ENCODE measurements around the gene OSER1. TPM values are rescaled to one million over a fixed set of nuclear protein-coding genes. Genes with fewer than 3 reads are reported as not detected.
"Not testable (repeated sequence)": the region's sequence is repeated elsewhere in the genome, so short reads cannot be mapped to it uniquely, and the experiment has no call there.

Gene OSER1
- total RNA-seq: 10 to 100 TPM; 21.9 to 35.2 TPM
- long read RNA-seq, transcript OSER1-201 (4 exons, 1,572 nt): major isoform, 28 of 32 reads
- long read RNA-seq, partial matches to known transcripts: 0 of 32 reads
- long read RNA-seq, other reads (novel, unspliced or antisense): 4 of 32 reads

DNA sequence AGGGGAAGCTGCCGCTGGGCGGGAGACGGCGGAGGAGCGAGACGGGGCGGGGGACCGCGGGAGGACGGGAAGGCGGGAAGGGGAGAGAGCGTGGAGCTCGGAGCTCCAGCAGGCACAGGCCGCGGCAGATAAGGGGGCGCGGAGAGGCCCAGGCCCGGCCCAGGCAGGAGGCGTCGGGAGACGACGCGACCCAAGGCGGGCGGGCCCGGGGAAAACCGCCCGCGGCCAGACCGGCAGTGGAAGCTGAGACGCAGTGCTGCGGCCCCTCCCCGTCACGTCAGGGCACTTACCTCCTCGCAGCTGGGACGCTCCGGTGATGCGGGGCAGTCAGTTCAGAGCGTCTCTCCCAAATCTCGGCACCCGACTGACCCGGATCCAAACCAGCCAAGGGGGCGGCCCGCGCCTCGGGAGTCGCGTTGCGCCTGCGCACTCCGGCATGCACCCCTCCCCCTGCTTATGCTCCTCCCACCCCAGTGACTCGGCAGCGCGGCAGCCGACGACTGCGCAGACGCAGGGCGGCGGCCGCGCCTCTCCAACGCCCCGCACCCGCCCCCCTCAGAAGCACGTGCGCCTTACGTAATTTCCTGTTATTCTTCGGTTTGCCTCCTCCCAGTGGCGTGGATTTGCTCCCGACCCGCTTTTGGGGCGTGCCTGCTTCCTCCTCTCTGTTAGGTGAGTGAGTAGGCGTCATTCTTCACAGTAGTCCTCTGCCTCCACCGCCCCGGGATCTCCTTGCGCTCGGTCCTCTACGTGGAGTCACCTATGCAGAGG is at the start of gene OSER1:
Gene OSER1 (minus strand): TSS at position 366 of the 771 bp plus-strand sequence. CDS start 3,814 bp downstream, outside the sequence.
- intact Hi-C loops (cut with DNase I, micrococcal nuclease): loop anchor here in 1 of 2 donors (10.0 kb wide), 3 partner anchors 174 to 394 kb away; no protein-coding TSS in a partner anchor
- peak; percentile 81 for ATAC-seq
- DNase-seq: peak; percentile 97 to 99

DNA sequence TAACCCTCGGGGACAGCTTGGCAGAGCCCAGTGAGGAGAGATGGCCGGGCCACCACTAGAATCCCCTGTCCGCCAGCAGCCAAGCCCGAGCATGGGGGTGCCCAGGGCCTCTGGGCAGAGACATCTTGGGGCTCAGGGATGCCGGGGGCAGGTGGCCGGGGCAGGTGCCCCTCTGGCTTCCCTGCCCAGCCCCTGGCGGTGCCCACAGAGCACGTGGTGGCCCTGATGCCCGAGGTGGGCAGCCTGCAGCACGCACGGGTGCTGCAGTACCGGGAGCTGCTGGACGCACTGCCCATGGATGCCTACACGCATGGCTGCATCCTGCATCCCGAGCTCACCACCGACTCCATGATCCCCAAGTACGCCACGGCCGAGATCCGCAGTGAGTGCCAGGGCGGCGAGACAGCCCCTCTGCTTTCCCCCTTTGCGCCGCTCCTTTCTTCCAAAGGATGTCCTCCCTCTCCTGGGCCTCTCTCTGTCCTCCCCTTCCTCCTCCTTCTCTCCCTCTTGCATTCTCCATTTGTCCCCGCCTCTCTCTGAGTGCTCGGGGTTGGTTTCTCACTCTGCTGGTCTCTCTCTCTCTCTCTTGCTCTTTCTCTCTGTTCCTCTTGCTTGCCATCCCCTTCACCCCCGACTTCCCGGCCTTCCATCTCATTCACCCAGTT is 47.8 kb upstream of the OSER1 start:
- intact Hi-C loops (cut with DNase I, micrococcal nuclease): no loop called here
- no peak for DNase-seq
- no peak for ATAC-seq

DNA sequence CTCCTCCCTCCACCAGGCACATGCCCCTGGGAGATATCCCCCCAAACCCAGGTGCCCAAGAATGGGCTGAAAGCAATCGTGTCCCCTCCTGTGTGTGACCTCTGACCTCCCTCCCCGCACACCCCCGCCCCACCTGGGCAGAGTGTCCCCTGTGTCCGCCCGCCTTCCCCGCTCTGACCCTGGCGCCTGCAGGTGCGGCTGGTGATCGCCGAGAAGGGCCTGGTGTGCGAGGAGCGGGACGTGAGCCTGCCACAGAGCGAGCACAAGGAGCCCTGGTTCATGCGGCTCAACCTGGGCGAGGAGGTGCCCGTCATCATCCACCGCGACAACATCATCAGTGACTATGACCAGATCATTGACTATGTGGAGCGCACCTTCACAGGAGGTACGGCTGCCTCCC is 46.4 kb upstream of the OSER1 start:
- intact Hi-C loops (cut with DNase I, micrococcal nuclease): no loop called here
- DNase-seq: no peak
- no peak for ATAC-seq

DNA sequence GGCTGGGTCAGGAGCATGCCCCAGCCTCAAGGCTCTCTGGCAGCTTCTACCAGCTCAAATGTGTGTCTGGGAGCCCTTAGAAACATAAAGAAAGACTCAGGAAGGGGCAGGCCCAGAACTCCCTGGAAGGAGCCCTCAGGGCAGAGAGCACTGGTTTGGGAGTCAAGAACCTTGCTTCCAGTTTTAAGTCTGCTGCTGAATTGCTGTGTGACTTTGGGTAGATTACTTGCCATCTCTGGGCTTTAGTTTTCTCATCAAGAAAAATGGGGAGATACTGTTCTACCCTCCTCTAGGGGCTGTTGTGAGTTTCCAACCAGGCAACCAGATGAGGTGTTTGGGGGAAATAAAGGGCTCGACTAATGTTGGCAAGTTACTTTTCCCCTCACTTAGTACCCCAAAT is 45.4 kb upstream of the OSER1 start:
- ATAC-seq (no peak), DNase-seq (no peak)
- intact Hi-C loops (cut with DNase I, micrococcal nuclease): no loop called here

DNA sequence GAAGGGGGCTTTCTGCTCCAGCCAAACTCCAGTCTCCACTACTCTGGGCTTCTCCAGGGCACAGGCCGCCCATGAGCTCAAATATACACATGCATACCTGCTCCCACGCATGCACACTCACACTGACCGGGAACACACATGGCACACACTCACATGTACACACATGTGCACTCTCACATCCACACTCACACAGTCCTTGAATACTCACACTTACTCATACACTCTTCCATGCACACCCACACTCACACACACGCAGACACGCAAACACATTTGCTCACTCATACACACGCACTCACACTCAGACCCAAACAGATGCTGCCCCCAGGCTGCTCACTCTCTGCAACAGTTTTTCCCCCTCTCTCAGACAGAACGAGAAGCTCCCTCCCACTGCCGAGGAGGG is 43.5 kb upstream of the OSER1 start:
- DNase-seq: no peak
- intact Hi-C loops (cut with DNase I, micrococcal nuclease): no loop called here
- no peak for ATAC-seq

DNA sequence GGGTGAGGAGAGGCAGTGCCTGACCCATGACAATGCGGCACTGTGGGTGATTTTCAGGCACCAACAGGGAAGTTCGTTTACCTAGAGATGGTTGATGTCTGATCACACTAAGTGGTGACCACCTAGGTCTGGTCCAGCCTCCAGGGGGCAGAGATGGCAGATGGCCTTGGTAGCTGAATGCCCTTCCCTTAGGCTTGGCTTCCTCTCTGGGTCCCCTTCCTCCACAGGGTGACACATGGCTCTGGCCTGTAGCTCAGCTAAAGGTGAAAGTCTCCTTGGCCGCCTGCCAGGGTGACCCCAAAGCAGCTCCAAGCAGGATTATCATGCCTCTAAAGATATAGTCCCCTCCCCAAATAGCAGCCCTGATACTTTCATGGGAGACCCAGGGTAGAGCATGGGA is 43.0 kb upstream of the OSER1 start:
- ATAC-seq (no peak), DNase-seq (no peak)
- intact Hi-C loops (cut with DNase I, micrococcal nuclease): no loop called here

DNA sequence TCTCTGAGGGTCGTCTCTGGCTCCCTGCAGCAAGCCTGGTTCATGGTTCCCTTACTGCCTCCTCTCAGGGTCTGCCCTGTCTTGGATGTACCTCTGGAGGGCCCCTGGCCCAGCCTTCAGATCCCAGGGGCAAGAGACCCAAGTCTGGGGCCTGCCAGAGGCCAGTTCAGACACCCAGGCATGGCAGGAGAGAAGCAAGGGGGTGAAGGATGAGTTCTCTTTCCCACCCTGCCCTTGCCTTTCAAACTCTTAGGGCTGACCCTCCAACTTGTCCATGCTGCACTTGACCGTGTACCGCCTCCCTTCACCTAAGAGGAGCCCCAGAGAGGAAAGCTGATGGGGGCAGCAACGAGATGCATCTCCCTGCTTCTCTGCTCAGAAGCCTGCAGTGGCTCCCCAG is 40.7 kb upstream of the OSER1 start:
- DNase-seq (no peak), ATAC-seq (no peak)
- intact Hi-C loops (cut with DNase I, micrococcal nuclease): no loop called here

DNA sequence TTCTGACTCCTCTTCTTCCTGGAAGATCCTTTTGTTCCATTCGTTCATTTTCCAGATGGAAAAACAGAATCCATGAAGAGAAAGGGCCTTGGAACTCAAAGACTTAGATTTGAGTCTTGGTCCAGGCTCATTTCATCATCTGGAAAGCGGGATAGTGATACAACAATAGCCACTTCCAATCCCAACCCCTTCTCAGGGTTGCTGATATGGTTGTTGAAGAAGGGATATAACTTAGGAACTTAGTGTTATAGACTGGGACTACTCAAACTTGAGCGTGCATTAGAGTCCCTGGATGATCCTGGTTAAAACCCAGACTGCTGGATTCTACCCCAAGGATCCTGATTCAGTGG is 37.8 kb upstream of the OSER1 start:
- intact Hi-C loops (cut with DNase I, micrococcal nuclease): no loop called here
- ATAC-seq (no peak), DNase-seq (no peak)

DNA sequence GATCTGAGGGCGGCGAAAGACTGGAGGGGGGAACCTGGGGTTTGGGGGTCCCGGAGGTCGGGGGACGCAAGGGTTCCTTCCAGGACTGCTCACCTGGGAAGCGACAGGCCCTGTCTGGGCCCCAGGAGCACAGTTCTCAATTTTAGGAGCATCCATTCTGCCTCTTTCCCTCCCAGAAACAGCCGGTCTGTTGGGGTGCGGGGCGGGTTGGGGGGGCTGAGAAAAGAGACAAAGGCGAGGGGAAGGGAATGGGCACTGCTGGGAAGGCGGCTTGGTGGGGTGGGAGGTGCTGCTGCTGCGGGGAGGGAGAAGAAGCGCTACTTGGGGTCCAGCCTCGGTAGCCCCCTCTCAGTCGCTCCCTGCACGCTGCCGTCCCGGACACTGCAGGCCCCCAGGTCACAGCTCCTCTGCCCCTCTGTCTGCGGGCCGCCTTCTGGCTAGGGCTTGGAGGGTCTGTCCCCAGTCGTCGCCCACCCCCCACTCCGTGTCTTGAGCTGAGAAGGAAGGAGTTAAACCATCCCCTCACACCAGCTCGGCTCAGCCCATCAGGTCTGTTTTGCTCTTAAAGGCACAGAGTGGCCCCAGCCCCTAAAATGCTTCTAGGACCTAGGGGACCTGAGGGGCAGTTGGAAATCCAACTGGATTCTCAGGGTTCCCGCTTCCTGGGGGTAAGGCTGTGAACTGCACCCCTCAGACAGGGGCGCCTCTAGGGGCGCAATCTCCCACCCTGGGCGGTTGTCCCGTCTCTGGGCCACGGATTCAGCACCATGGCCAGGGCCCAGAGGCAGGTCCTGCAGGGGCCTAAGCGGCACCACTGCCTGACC is 37.2 kb upstream of the OSER1 start:
- intact Hi-C loops (cut with DNase I, micrococcal nuclease): no loop called here
- DNase-seq (no peak), ATAC-seq (no peak)

DNA sequence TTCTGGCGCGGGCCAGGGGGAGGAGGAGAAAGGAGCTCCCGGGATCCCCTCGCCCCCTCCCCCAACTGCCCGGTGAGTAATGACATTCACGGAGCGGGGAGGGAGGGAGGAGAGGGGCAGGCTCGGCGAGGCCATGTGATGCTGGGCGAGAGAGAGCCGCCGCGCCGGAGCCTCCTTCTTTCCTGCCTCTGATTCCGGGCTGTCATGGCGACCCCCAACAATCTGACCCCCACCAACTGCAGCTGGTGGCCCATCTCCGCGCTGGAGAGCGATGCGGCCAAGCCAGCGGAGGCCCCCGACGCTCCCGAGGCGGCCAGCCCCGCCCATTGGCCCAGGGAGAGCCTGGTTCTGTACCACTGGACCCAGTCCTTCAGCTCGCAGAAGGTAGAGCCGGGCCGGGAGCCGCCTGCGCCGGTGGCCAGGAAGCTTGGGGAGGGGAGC is 36.6 kb upstream of the OSER1 start, which contains the start of gene GDAP1L1:
Gene GDAP1L1 (plus strand): TSS at position 178 of the 441 bp plus-strand sequence. CDS start 27 bp downstream, at position 205.
- ATAC-seq (no peak), DNase-seq (no peak)
- intact Hi-C loops (cut with DNase I, micrococcal nuclease): no loop called here

DNA sequence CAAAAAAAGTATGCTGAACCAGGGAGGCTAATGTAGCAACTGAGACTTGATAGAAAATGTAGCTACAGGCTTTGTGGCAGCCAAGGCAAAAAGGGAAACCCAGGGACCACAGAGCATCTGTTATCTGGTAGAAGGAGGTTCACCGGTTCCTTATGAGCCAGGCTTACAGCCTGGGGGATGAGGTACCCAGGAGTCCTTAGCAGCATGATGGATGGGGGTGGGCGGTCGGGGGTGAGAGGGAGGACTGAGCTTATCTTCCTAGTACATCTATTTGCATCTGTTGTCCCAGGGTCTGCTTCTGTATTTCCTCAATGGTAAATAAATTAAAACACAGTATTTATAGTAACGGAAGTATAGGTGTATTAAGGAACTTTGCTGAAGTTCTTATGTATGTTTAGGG is 35.4 kb upstream of the OSER1 start:
- no peak for DNase-seq
- intact Hi-C loops (cut with DNase I, micrococcal nuclease): no loop called here
- no peak for ATAC-seq

DNA sequence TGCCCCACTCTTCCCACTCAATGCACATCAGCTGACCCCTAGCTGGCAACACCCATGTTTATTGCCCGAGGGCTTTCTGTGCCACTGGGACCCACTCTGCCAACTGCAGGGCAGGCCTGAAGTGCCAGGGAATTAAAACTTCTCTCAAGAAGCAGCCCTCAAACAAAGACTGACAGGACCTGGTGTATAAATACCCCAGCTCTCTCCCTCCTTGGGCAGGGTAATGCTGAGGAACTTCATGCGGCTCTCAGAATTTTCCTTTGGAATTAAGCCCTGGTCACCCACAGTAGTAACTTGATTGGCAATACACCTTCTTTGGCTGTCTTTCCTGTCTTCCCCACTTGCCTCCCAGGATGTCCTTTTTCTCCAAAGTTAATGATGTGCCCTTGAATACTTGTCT is 31.2 kb upstream of the OSER1 start:
- DNase-seq (no peak), ATAC-seq (no peak)
- intact Hi-C loops (cut with DNase I, micrococcal nuclease): no loop called here

DNA sequence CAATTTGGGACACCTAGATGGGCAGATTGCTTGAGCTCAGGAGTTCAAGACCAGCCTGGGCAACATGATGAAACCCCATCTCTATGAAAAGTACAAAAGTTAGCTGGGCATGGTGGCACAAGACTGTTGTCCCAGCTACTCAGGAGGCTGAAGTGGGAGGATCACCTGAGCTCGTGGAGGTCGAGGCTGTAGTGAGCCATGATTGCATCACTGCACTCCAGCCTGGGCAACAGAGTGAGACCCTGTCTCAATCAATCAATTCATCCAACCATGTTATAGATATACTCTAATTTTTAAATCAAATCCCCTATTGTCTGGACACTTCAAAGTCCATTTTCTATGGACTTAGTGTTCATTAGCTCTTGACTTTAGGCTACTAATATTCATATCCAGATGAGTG is 26.3 kb upstream of the OSER1 start:
- ATAC-seq; intact Hi-C loops (cut with DNase I, micrococcal nuclease); DNase-seq: not testable (repeated sequence)

DNA sequence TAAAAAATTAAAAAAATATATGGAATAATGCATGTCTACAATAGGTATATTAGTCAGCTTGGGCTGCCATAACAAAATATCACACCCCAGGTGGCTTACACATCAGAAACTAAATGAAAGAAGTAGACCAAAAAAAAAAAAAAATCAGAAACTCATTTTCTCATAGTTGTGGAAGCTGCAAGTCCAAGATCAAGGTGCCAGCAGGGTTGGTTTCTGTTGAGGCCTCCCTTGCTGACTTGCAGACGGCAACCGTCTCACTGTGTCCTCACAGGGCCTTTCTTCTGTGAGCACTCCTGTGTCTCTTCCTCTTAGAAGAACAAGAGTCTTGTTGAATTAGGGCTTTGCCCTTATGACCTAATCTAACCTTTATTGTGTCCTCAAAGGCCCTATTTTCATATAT is 25.1 kb upstream of the OSER1 start:
- DNase-seq (no peak), ATAC-seq (no peak)
- intact Hi-C loops (cut with DNase I, micrococcal nuclease): no loop called here

DNA sequence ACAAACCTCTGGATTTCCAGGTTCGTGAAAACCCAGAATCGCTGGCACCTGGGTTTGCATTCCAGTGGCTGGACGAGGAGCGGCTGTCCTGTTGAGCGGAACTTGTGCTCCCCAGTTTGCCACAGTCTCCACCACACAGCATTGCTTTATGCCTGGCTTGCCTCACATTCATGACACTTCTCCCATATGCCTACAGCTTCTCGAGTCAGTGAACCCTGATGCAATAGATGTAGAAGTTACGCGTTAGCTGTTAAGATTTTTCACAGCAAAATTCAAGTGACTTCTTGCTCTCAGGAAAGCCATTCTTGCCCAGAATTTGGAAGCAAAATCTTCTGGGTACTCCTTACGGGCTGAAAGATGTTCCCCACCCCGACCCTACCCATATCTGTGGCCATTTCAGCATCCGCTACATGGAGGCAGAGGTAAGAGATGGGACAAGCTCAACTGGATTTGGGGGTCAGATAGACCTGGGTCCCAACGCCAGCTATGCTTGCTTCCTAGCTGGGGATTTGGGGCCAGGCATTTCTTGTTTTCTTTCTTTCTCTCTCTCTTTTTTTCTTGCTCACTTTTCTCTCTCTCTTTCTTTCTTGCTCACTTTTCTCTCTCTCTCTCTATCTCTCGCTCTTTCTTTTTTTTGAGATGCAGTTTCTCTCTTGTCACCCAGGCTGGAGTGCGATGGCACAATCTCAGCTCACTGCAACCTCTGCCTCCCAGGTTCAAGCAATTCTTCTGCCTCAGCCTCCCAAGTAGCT is 24.2 kb upstream of the OSER1 start:
- no peak for ATAC-seq
- intact Hi-C loops (cut with DNase I, micrococcal nuclease): no loop called here

DNA sequence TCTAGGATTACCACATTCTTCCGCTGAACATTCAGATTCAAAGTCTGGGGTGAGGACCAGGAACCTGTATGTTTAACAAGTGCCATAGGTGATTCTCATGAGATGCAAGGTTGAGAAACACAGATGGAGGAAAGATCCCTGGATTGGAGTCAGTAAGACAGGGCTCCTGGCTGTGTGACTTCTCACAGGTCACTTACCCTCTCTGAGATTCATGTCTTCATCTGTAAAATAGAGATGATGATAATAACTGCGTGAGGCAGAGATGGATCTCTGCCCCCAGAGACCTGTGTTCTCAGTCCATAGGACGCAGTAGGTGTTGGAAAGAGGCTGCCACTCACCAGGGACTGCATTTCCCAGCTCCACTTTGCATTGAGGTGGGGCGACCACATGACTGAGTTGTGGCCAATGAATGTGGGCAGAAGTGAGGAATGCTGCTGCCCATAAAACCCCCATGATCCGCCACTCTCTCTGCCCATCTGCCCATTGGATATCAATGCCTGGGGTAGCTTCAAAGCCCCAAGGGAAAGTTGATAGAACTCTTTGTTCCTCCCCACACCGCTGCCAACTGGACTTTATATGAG is 23.0 kb upstream of the OSER1 start:
- intact Hi-C loops (cut with DNase I, micrococcal nuclease): no loop called here
- ATAC-seq: no peak
- no peak for DNase-seq

More for the DNA sequence above, 24.2 kb upstream of the OSER1 start:
- DNase-seq: no peak

DNA sequence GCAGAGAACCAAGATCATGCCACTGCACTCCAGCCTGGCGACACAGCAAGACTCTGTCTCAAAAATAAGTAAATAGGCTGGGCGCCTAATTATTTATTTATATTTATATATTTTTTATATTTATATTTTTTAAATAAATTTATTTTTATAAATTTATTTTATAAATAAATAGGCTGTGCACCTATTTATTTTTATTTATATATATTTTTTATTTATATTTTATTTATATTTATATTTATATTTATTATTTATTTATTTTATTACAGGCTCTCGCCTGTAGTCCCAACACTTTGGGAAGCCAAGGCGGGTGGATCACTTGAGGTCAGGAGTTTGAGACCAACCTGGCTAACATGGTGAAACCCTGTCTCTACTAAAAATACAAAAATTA is 21.9 kb upstream of the OSER1 start:
- DNase-seq; ATAC-seq; intact Hi-C loops (cut with DNase I, micrococcal nuclease): not testable (repeated sequence)

DNA sequence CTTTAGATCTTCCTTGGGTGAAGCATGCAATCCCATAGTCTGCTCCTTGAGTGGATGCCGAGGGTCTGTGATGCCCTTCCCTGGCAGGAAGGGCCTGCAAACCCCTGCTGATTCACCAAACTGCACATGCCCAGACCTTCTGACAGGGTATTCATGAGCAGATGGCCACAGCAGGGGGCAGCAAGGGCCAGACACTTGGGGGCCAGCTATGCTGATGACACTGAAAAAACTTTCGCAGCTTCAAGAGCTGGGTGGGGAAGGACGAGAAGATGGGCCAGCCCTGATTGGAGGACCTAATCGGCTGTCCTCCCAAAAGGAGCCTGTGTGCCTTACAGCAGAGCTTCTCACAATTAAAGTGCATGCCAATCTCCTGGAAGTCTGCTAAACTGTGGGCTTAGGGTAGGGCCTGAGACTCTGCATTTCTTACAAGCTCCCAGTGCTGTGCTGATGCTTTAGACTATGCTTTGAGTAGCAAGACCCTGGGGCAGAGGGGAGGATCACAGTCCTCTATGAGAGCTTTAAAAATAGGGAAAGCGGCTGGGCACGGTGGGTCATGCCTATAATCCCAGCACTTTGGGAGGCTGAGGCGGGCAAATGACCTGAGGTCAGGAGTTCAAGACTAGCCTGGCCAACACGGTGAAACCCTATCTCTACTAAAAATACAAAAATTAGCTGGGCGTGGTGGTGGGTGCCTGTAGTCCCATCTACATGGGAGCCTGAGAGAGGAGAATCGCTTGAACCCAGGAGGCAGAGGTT is 21.3 kb upstream of the OSER1 start:
- DNase-seq: no peak
- ATAC-seq: no peak
- intact Hi-C loops (cut with DNase I, micrococcal nuclease): no loop called here
